T-helper 1 cell treated with Interleukin-12 subunit alpha and Interleukin-12 subunit beta and Interleukin-4 antibody, amounts not matched to agents 30 ng/mL and 1 ng/mL, for 36 hours (primary cell): ENCODE measurements around the gene TLK2. TPM values are rescaled to one million over a fixed set of nuclear protein-coding genes. Genes with fewer than 3 reads are reported as not detected.

Experiments
- intact Hi-C: fragments of 100-400 bp; cut with micrococcal nuclease; formaldehyde crosslinking; loops from one replicate; pipeline ENCODE4 v1.15.1; 2024
- total RNA-seq: library from RNA; stranded (reverse); gene quantifications from 2 replicates; pipeline ENCODE4 v1.2.3, GENCODE V29; 2022

The TLK2 gene
- total RNA-seq, 1 donor from 2014 or later: 46.9 TPM

- intact Hi-C loops: no loop called here
Measured at GRCh38 chr17:62626719-62627218, 148.1 kb downstream of the TLK2 start.

DNA sequence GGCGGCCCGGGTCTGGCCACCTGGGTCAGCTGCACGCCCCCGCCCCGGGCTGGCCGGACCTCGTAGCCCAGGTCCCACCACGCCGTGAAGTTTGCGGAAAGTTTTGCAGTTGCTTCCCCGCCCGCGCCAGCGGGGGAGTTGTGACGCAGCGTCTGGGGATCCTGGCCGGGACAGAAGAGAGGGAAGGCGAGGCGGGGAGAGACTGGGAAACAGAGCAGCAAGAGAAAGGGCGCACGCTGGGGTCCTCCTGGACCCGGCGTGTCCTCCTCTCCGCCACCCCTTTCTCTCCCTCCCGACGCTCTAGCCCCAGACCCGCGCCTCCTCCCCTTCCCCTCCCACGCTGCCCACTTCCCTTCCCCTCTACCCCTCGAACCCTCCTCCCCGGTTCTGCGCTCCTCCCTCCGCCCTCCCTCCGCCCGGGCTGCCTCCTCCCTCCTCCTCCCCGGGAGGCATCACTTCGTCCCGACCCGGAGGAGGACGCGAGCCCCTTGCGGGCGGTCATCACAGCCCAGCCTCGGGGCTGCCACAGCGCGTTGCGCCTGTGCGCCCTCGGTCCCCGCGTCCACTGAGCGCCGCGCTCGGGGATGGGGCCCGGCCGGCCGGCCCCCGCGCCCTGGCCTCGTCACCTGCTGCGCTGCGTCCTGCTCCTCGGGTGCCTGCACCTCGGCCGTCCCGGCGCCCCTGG, 148.7 kb downstream of the TLK2 start, which contains the start of gene MRC2:
MRC2 (plus strand) TSS at position 452 of the 685 bp plus-strand sequence; CDS start at position 585, 133 bp downstream.
- intact Hi-C loops: no loop called here

DNA sequence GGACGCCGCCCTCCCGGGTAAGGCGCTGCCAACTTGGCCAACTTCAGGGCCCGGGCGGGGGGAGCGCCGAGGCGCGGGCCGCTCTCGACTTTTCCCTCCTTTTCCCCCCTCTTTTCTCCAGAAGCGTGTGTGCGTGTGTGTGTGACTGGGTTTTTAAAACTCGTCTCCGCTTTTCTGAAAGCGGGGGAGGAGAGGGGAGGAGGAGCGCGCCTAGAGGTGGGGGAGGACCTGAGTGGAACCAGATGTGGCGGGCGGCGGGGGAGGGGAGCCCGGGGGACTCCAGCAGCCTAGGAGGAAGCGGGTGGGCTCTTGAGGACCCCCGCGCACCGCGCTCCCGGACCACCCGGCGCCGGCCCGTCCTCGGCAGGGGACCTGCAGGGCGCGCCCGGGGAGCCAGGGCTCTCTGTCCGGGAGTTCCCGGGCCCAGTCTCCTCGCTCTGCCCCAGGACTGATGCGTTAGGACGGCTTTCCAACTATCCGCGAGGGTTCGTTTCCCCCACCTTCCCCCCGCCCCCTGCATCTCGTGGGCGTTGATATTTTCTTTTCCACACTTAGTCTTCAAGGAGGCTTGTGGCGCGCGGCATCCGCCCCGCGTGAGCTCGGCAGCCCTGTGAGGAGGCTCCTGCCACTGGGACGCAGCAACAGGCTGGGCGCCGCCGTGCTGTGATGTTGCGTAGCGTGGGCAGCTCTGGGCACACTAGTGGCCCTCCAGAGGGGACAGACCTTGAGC, 149.4 kb downstream of the TLK2 start:
- intact Hi-C loops: no loop called here

GRCh38 chr17:62628831-62629555, 150.4 kb downstream of the TLK2 start:
- intact Hi-C loops: no loop called here

DNA sequence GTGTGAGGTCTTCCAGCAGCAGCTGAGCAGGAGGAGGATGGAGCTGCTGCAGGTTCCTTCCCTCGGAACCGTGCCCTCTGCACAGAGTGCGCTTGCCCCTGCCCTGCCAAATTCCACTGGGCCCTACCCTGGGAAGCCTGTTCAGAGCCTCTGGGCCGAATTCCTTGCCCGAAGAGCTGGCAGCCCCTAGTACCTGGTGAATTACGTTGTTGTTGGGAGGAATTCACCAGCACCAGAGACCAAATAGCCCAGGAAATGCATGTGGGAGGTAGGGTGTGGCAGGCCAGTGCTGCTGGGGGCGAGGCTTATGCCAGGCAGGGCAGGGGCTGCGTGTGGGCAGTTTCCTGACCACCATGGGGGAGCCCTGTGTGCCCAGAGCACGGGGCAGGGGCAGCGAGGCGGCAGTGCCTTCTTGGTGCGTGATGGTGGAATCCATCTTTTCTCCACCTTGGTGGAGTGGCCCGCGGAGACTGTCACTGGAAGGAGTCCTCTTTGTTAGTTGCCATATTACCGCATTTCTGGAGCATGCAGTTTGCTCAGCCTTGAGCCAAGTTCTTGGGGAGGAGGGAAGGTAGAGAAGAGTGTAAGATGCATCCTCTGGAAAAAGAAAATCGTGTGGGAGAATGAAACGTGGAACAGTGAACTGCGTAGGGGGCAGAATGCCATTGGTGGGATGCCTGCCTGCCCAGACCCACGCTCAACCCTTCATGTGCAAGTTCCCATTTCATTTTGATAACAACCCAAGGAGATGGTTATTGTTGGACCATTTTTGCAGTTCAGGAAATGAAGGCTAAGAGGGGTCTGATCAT, 151.1 kb downstream of the TLK2 start:
- intact Hi-C loops: no loop called here

DNA sequence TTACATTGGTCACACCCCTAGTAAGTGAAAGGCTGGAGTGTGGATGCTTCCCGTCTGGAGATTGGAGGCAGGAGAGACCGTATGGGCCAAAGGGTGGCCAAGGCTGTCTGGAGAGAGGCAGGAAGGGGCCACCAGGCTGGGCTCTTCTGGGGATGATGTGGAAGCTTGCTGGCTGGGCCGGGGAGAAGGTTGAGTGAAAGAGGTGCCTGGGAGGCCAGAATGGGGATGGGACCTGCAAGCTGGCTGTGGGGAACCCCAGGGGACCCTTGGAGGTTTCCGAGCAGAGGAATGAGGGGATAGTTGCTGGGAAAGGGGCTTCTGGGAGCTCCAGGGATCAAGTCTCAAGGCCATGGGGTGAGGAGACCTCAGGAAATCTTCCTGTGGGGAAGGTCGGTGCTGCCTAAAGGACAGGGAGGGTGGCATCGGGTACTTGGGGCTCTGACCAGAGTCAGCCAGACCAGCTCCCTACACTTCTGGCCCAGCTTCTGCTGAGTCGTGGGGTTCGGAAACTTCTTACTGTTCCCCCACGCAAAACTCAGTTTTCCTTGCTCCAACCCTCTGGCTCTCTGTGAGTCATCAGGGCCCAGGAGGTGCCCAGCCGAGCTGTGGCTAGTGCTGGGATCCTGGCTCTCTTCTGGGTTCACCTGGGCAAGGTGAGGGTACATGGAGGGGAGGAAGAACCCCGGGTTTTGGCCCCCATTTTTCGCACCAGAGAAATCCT, 151.9 kb downstream of the TLK2 start:
- intact Hi-C loops: no loop called here

DNA sequence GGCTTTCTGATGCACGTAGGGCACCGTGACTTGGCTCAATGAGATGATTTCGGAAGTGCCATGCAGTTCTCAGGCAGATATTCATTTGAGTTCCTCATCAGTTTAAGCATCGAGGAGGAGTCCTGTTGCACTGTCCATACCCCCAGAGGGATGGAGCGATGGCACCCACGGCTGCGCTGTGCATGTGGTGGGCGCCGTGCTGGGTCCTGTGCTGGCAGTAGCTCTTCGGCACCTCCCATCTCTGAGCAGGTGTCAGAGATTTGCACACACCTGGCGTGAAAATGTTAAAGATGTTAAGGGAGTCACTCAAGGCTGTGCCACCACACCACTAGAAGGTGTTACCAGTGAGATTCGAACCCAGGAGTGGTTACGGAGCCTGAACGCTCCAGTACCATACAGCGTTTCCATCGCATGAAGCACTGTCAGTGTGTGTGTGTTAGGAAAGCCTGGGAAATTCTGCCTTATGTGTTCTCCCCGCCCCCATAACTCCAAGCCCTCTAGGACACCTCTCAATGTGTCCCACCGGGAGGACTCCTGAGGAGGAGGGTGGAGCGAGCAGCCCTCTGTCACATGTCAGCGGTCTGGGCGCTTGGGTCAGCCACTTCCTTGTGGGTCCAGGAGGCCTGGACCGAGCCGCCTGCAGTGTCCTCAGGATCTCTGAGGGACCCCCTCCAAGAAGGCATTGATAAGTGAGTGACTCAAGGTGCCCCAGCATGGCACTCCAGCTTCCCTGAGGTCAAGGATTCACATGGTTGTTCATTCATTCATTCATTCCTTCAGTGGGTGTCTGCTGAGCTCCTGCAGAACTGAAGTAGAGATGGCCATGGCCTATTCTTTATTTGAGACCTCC, 152.7 kb downstream of the TLK2 start:
- intact Hi-C loops: no loop called here

DNA sequence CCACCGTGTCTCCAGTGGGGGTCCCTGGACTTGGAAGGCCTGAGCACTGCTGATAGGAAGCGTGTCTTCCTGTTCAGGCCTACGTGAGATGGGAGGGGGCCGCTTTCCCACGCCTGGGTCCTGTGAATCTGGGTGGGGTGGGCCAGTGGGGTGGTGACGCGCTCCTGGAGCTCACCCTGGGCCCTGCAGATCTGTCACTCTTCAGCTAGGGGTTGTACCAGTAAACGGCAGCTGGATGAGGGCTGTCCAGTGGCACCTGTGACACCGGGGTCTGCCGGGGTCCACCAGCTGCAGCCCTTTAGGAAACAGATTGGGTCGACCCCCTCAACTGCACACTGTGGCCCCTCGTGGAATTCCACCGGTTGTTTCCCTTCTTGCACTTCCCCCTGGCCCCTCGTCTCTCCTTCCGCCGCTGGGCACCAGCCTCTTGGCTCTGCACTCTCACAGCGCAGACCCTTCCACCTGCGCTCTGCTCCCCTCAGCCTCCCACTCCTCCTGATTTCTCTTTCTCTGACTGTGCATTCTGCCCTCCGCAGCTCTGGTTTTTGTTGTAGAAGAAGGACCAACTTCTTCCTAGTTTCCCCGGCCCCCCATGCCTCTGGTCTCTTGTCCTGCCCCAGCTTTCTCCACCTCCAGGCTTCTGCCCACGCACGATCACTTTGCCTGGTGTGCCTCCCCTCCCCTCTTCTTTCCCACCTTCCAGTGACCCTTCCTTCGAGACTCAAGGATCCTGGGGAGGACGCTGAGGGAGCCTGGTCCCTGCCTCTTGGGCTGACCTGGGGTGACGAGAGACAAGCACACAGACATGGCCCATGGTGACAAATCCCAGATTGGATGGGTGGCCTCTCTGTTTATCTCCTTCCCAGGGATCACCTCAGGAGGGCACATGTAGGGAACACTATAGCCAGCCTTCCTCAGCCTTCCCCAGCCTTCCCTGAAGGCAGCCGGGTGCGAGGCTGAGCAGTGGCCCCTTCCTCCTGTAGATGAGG, 153.6 kb downstream of the TLK2 start:
- intact Hi-C loops: no loop called here

DNA sequence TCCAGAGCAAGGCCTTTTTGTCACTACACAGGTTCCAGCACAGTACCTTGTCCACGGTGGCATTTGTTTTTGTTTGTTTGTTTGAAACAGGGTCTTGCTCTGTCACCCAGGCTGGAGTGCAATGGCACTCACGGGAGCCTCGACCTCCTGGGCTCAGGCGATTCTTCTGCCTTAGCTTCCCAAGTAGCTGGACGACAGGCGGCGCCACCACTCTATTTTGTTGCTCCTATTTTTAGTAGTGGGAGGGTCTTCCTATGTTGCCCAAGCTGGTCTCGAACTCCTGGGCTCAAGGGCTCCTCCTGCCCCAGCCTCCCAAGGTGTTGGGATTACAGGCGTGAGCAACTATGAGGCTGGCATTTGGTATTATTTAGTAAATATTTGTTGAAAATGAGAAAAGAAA, 159.2 kb downstream of the TLK2 start:
- intact Hi-C loops: no loop called here

- intact Hi-C loops: no loop called here
Measured at GRCh38 chr17:62641153-62641552, 162.5 kb downstream of the TLK2 start.

DNA sequence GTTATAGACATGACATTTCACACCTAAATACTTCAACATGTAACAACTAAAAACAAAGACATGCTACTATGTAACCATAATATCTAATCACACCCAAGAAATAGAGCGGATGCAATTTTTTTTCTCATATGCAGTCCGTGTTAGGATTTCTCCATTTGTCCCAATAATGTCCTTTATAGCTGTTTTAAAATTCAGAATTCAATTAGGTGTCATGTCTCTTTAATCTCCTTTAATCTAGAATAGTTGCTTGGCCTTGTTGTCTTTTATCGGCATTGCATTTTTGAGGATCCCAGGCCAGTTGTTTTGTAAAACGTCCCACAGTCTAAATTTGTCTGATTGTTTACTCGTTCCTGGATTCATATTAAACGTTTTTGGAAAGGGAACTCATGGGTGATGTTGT, 163.3 kb downstream of the TLK2 start:
- intact Hi-C loops: no loop called here

GRCh38 chr17:62643496-62643895, 164.9 kb downstream of the TLK2 start:
- intact Hi-C loops: no loop called here

DNA sequence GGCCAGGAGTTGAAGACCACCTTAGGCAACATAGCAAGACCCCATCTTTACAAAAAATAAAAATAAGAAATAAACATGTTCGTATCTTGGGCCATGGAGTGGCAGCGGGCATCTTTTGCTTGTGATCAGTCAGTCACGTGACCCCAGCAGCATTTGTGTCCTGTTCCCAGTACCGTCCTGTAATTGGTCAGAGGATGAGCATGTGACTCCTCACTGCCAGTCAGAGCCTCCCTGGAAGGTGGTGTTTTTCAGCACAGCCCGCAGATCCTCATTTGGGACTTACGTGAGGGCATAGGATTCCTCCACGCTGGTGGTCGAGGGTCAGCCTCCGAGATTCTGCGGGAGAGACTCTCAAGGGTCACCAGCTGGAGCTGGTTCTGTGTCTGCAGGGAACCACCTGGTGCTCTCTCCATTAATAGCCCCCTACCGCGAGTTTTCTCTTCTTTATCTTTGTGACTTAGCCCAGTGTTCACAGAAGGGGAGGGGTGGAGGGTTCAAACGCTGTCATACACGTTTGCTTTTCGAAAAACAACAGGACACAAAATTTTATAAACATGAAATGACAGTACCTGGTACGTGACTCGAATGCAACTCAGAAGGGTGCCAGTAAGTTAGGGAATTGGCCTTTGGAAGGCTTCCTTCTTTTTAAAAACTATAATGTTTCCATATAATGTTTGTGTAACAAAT, 166.0 kb downstream of the TLK2 start:
- intact Hi-C loops: no loop called here

DNA sequence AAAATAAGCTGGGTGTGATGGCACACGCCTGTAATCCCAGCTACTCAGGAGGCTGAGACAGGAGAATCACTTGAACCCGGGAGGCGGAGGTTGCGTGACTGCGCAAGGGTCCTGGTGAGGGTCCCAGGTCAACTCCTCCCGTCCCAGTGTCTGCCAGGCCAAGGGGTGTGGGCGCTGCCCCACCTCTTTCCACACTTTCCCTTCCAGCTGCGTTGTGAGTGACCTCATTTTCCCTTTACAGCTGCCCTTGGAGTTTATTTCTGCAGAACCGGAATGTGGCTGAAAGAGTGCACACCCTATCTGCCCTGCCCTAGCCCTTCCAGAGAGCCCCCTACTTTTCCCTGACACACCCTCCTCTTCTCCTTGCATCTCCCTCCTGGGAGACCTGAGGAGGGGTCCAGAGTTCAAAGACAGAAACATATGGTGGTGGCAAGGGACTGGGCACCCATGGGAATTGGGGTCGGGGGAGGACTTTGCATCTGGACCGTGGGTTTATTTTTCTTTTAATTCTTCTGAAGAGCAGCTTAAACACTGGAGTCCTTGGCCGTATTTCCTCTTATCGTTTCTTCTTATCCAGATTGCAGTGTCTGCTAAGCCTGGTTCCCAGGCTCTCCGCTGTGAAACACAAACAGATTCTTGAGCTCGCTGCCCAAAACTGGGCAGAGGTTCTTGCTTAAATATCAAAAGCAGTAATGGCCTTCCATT, 169.8 kb downstream of the TLK2 start:
- intact Hi-C loops: no loop called here

GRCh38 chr17:62648956-62649294, 170.3 kb downstream of the TLK2 start:
- intact Hi-C loops: no loop called here

- intact Hi-C loops: no loop called here
Measured at GRCh38 chr17:62649570-62649969, 170.9 kb downstream of the TLK2 start.

GRCh38 chr17:62650587-62650986, 172.0 kb downstream of the TLK2 start:
- intact Hi-C loops: loop anchor here (10.0 kb wide), 1 partner anchor 974 kb away; the partner anchor contains the start of gene MAP3K3
